Activated CD4-positive, CD25-positive, alpha-beta regulatory T cell treated with anti-CD3 and anti-CD28 coated beads, Interleukin-2, amount 50 U/mL, for 24 hours (primary cell): Measurements from ENCODE around the gene ZNF469.

Experiments used
- ATAC-seq, 2 donors: fragments of 150-1000 bp; cut with Tn5 transposase; one replicate each; pipeline ENCODE4 v1.10.0; 2021; ENCODE audit warnings: mild to moderate bottlenecking in 1 of 2, moderate library complexity in 1 of 2

ZNF469 gene

GRCh38 chr16:88378401-88378800, 4.4 kb upstream of the ZNF469 start:
- no peak for ATAC-seq

GRCh38 chr16:88378836-88379693, 3.7 kb upstream of the ZNF469 start:
- no peak for ATAC-seq

GRCh38 chr16:88379694-88380040, 3.1 kb upstream of the ZNF469 start:
- ATAC-seq: no peak

GRCh38 chr16:88380099-88380498, 2.7 kb upstream of the ZNF469 start:
- no peak for ATAC-seq

- no peak for ATAC-seq
Measured at GRCh38 chr16:88380619-88381018, 2.1 kb upstream of the ZNF469 start.

- no peak for ATAC-seq
Measured at GRCh38 chr16:88381820-88382451, 823 bp upstream of the ZNF469 start.

- peak in 1 of 2 donors; percentile 22 for ATAC-seq
Measured at GRCh38 chr16:88383401-88384221, 852 bp downstream of the ZNF469 start.

- no peak for ATAC-seq
Measured at GRCh38 chr16:88384222-88385111, 1.7 kb downstream of the ZNF469 start.

- ATAC-seq: no peak
Measured at GRCh38 chr16:88385112-88385594, 2.4 kb downstream of the ZNF469 start.

- no peak for ATAC-seq
Measured at GRCh38 chr16:88385831-88386815, 3.4 kb downstream of the ZNF469 start.

- ATAC-seq: no peak
Measured at GRCh38 chr16:88387180-88387765, 4.5 kb downstream of the ZNF469 start.

- no peak for ATAC-seq
Measured at GRCh38 chr16:88387941-88388627, 5.3 kb downstream of the ZNF469 start.

GRCh38 chr16:88389191-88389590, 6.4 kb downstream of the ZNF469 start:
- ATAC-seq: no peak

GRCh38 chr16:88389621-88390160, 6.9 kb downstream of the ZNF469 start:
- ATAC-seq: no peak

- ATAC-seq: no peak
Measured at GRCh38 chr16:88390265-88390664, 7.5 kb downstream of the ZNF469 start.

GRCh38 chr16:88390735-88391134, 8.0 kb downstream of the ZNF469 start:
- no peak for ATAC-seq

- ATAC-seq: no peak
Measured at GRCh38 chr16:88391144-88391850, 8.5 kb downstream of the ZNF469 start.

- ATAC-seq: no peak
Measured at GRCh38 chr16:88392111-88392510, 9.4 kb downstream of the ZNF469 start.

GRCh38 chr16:88392616-88393015, 9.9 kb downstream of the ZNF469 start:
- ATAC-seq: no peak
